ENCODE results near the gene AJAP1. TPM values are rescaled to one million over a fixed set of nuclear protein-coding genes. Genes with fewer than 3 reads are reported as not detected.

AJAP1 gene
- total RNA-seq, 1 donor from 2014 or later, result 0.35 TPM

GRCh38 chr1:4711416-4712275, 57.2 kb downstream of the AJAP1 start:
- no peak for TF ChIP-seq CTCF (IDR thresholded peaks at IDR 0.05)
- Mint-ChIP-seq H3K4me1 (ENCODE audit: unreplicated experiment) (no peaks in the 10 kb centered on the region), H3K27me3 (ENCODE audit: unreplicated experiment) (no peaks in the 10 kb centered on the region), H3K4me3 (ENCODE audit: unreplicated experiment) (no peak overlapping the region), H3K9me3 (ENCODE audit: unreplicated experiment) (peaks cover 12% of the 10 kb centered on the region), H3K36me3 (ENCODE audit: unreplicated experiment) (no peaks in the 10 kb centered on the region), H3K27ac (ENCODE audit: unreplicated experiment) (no peak overlapping the region)
- DNase-seq (ENCODE audit: extremely low spot score, unreplicated experiment), result no peak

- H3K27ac Mint-ChIP-seq (ENCODE audit: unreplicated experiment), result no peak overlapping the region
- no peaks in the 10 kb centered on the region for H3K36me3 Mint-ChIP-seq (ENCODE audit: unreplicated experiment)
- no peaks in the 10 kb centered on the region for H3K27me3 Mint-ChIP-seq (ENCODE audit: unreplicated experiment)
- no peak for DNase-seq (ENCODE audit: extremely low spot score, unreplicated experiment)
- no peak overlapping the region for H3K4me3 Mint-ChIP-seq (ENCODE audit: unreplicated experiment)
- peaks cover 6% of the 10 kb centered on the region for H3K9me3 Mint-ChIP-seq (ENCODE audit: unreplicated experiment)
- H3K4me1 Mint-ChIP-seq (ENCODE audit: unreplicated experiment), result no peaks in the 10 kb centered on the region
- TF ChIP-seq CTCF (IDR thresholded peaks at IDR 0.05), result no peak
Observed at GRCh38 chr1:4713669-4714068, 59.3 kb downstream of the AJAP1 start.

- Mint-ChIP-seq H3K4me1 (ENCODE audit: unreplicated experiment) (no peaks in the 10 kb centered on the region), H3K27ac (ENCODE audit: unreplicated experiment) (no peak overlapping the region), H3K27me3 (ENCODE audit: unreplicated experiment) (no peaks in the 10 kb centered on the region), H3K36me3 (ENCODE audit: unreplicated experiment) (no peaks in the 10 kb centered on the region), H3K4me3 (ENCODE audit: unreplicated experiment) (no peak overlapping the region), H3K9me3 (ENCODE audit: unreplicated experiment) (peaks cover 11% of the 10 kb centered on the region)
- TF ChIP-seq CTCF (IDR thresholded peaks at IDR 0.05), result no peak
- no peak for DNase-seq (ENCODE audit: extremely low spot score, unreplicated experiment)
Observed at GRCh38 chr1:4716406-4716805, 62.0 kb downstream of the AJAP1 start.

- no peak overlapping the region for H3K4me3 Mint-ChIP-seq (ENCODE audit: unreplicated experiment)
- H3K36me3 Mint-ChIP-seq (ENCODE audit: unreplicated experiment), result no peaks in the 10 kb centered on the region
- H3K4me1 Mint-ChIP-seq (ENCODE audit: unreplicated experiment), result no peaks in the 10 kb centered on the region
- H3K9me3 Mint-ChIP-seq (ENCODE audit: unreplicated experiment), result peaks cover 20% of the 10 kb centered on the region
- TF ChIP-seq CTCF (IDR thresholded peaks at IDR 0.05), result no peak
- no peak for DNase-seq (ENCODE audit: extremely low spot score, unreplicated experiment)
- no peaks in the 10 kb centered on the region for H3K27me3 Mint-ChIP-seq (ENCODE audit: unreplicated experiment)
- no peak overlapping the region for H3K27ac Mint-ChIP-seq (ENCODE audit: unreplicated experiment)
Observed at GRCh38 chr1:4718071-4718470, 63.7 kb downstream of the AJAP1 start.

- no peaks in the 10 kb centered on the region for H3K27me3 Mint-ChIP-seq (ENCODE audit: unreplicated experiment)
- no peaks in the 10 kb centered on the region for H3K36me3 Mint-ChIP-seq (ENCODE audit: unreplicated experiment)
- DNase-seq (ENCODE audit: extremely low spot score, unreplicated experiment), result no peak
- H3K4me3 Mint-ChIP-seq (ENCODE audit: unreplicated experiment), result no peak overlapping the region
- peaks cover 20% of the 10 kb centered on the region for H3K9me3 Mint-ChIP-seq (ENCODE audit: unreplicated experiment)
- TF ChIP-seq CTCF (IDR thresholded peaks at IDR 0.05), result no peak
- no peaks in the 10 kb centered on the region for H3K4me1 Mint-ChIP-seq (ENCODE audit: unreplicated experiment)
- H3K27ac Mint-ChIP-seq (ENCODE audit: unreplicated experiment), result no peak overlapping the region
Observed at GRCh38 chr1:4723106-4723505, 68.7 kb downstream of the AJAP1 start.

All from osteocyte (in vitro differentiated cells).